GM06990 (cell line): Measurements from ENCODE around the gene ENAH.
A peak's percentile ranks its signal among the peaks of the same experiment; 100 is the strongest.
"Not testable (repeated sequence)": the region's sequence is repeated elsewhere in the genome, so short reads cannot be mapped to it uniquely, and the experiment has no call there.

Source experiments
- DNase-seq: peaks from one replicate; pipeline ENCODE4 v3.0.0-alpha.2; 2011; ENCODE audit not compliant: insufficient read length; ENCODE audit errors: extremely low read depth
- H3K27me3 ChIP-seq: replicated peaks from 2 replicates; pipeline ENCODE4 v1.6.0; 2011; ENCODE audit warnings: low read length; ENCODE audit not compliant: control insufficient read depth, insufficient read depth
- H3K36me3 ChIP-seq: 2 replicates; pipeline ENCODE4 v1.5.1; 2011; ENCODE audit warnings: low read length; ENCODE audit not compliant: control insufficient read depth, insufficient read depth
- H3K4me3 ChIP-seq: replicated peaks from 2 replicates; pipeline ENCODE4 v1.5.1; 2011; ENCODE audit warnings: low read depth, mild to moderate bottlenecking, control low read depth, low read length
- CTCF ChIP-seq: IDR thresholded peaks from 2 replicates; pipeline ENCODE4 v1.5.1; 2011; ENCODE audit warnings: low read length, control low read depth, mild to moderate bottlenecking, inconsistent platforms; ENCODE audit not compliant: insufficient read depth, poor library complexity, severe bottlenecking

ENAH gene

GRCh38 chr1:225652729-225653462 is at the start of gene ENAH:
TSS of gene ENAH (minus strand) at chr1:225653123. CDS start at chr1:225652690, 433 bp downstream.
- Histone ChIP-seq H3K27me3 (no peaks in the 10 kb centered on the region; the same call in 1 of the 2 replicates), H3K4me3 (peak within 1 kb of the TSS; percentile 57), H3K36me3 (no peaks in the 10 kb centered on the region)
- no peak for TF ChIP-seq CTCF
- peak; percentile 15 for DNase-seq

- no peak for DNase-seq
- no peak for TF ChIP-seq CTCF
- H3K27me3 ChIP-seq: no peaks in the 10 kb centered on the region; the same call in 1 of the 2 replicates
- no peak overlapping the region for H3K4me3 ChIP-seq
- no peaks in the 10 kb centered on the region for H3K36me3 ChIP-seq
Measured at GRCh38 chr1:225700889-225701465, 48.1 kb upstream of the ENAH start.

GRCh38 chr1:225700164-225700821 is 47.4 kb upstream of the ENAH start:
- Histone ChIP-seq H3K36me3 (no peaks in the 10 kb centered on the region), H3K27me3 (no peaks in the 10 kb centered on the region; the same call in 1 of the 2 replicates), H3K4me3 (no peak overlapping the region)
- no peak for TF ChIP-seq CTCF
- no peak for DNase-seq

- H3K27me3 ChIP-seq: no peaks in the 10 kb centered on the region; the same call in 1 of the 2 replicates
- TF ChIP-seq CTCF: no peak
- H3K4me3 ChIP-seq: no peak overlapping the region
- no peak for DNase-seq
- no peaks in the 10 kb centered on the region for H3K36me3 ChIP-seq
Measured at GRCh38 chr1:225699336-225699735, 46.4 kb upstream of the ENAH start.

GRCh38 chr1:225698194-225698593 is 45.3 kb upstream of the ENAH start:
- not testable (repeated sequence) for H3K27me3 ChIP-seq, DNase-seq, H3K36me3 ChIP-seq, H3K4me3 ChIP-seq

- TF ChIP-seq CTCF: no peak
- DNase-seq: no peak
- no peak overlapping the region for H3K4me3 ChIP-seq
- H3K36me3 ChIP-seq: no peaks in the 10 kb centered on the region
- no peaks in the 10 kb centered on the region; the same call in 1 of the 2 replicates for H3K27me3 ChIP-seq
Measured at GRCh38 chr1:225697428-225697827, 44.5 kb upstream of the ENAH start.
